T-helper 2 cell treated with Interferon-gamma antibody and Interleukin-4, amounts not matched to agents 100 ng/mL and 5 ng/mL, for 36 hours (primary cell): ENCODE results near the gene UQCC2. TPM values are rescaled to one million over a fixed set of nuclear protein-coding genes. Genes with fewer than 3 reads are reported as not detected.

Experiments
- intact Hi-C: fragments of 100-400 bp; cut with micrococcal nuclease; formaldehyde crosslinking; loops from one replicate; pipeline ENCODE4 v1.15.1; 2023
- total RNA-seq: library from RNA; stranded (reverse); gene quantifications from 2 replicates; pipeline ENCODE4 v1.2.3, GENCODE V29; 2022

UQCC2 gene
- total RNA-seq, 1 donor from 2014 or later = 100 TPM

DNA sequence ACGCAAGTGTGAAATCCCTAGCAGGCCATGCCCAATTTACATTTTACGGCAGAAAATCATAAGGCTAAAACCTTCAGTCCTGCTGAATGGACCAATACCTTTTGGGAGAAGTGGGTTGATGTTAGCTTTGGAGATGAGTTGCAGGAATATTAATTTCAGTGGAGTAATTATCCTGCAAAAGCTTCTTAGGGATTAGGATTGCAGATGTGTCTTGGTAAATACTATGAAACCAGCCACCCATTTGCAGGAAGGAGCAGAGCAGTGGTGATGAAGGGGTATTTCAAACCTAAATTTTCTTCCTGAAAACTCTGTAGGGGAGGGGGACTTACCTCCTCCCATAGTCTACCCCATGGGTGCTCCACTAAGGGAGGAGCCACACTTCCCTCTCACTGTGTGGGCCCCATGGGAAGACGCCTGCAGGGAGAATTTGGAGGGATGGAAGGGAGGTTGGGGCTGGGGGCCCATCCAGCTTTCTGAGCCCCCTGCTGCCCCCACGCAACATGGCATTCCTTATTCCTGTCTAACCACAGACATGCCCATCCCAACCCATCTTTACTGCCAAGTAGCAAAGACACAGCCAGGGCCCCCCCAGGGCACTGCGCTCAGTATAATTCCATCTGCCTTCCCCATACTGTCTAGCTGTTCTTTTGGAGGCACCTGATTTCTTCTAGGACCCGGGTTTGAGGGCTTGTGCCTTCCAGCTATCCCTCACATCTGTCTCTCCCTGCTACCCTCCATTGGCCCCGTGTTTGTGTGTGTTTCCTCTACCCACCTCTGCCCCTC, 14.6 kb upstream of the UQCC2 start:
- intact Hi-C loops = no loop called here

DNA sequence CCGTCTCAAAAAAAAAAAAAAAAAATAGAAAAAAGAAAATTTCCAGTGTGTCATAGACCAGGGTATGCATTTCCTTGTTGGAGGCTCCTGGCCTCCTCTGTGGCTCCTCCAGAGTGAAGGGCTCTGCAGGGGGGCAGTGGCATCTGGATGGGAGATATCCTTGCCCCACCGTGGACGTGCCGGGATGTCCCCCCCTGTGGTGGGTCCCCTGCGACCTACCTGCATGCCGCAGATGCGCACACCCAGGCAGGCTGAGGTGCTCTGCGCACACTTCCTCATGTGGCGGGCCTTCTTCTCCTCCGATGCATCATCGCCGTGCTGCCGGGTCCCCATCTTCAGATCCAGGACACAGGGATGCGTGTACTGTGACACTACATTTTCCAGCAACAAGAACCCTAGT, 13.7 kb upstream of the UQCC2 start:
- intact Hi-C loops = no loop called here

DNA sequence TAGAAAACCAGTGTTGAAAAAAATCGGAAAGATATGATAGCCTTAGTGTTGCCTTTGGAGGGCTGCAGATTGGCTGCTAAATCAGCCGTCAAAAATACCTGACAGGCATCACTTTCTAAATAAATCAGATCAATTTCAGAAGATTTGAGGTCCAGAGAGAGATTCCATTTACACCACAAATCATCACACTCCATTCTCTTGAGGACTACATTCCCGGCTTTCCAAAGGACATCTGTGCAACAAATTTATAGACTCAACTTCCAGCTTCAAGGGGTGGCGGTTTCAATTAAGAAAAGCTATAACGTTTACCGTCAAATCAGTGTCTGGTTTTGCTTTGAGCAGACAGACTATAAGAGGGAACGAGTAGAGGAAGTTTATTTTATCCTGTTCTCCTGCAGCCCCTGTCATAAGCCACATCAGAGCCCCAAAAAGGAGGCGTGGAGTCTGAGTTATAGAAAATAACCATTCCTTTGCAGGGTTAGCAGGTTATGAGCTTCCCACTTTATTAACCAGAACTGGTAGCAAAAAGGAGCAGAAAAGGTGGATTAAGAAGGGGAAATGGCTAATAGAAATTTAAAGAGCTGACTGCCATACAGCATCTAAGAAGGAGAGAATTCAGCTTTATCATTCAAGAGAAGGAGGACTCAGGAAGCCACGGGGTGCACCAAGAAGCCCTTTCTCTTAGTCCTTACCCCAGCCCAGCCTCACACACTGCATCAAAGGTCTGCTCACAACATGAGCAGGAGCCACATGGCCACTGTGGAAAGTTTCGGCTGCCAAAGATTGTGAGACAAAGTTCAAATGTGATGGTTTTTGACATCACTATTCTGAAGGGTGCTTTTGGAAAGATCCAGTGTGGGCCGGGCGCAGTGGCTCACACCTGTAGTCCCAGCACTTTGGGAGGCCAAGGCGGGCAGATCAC, 12.9 kb upstream of the UQCC2 start:
- intact Hi-C loops = no loop called here

DNA sequence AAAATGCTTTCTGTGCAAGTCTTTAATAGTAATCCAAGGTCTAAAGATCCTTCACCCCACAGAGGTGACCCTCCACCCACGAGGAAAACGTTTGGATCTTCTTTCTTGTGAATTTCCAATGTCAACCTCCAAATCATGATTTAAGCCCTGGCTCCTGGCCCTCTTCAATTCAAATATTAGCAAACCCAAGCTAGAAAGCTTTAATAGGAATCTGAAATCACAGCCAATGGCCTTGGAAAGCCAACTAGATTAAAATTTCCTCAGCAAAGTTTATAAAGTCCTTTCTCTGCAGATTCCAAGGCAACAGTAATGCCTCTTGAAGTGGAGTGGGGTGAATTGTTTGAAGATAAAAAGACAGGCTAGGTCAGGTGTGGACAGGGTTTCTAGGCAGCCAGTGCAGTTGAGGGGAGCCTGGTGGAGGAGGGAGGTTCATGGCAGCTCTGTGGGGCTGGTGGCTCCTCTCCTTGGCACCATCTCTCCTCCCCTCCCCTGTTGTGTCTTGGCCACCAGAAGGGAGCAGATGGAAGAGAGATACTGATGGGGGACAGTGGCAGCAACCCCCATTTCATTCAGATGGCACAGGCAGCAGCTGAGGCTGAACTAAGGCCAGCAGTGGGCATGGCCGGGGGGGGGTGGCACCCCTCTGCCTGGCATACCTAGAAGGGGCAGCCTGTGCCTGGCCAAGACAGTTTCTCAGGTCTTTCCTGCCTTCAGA, 12.0 kb upstream of the UQCC2 start:
- intact Hi-C loops = no loop called here

DNA sequence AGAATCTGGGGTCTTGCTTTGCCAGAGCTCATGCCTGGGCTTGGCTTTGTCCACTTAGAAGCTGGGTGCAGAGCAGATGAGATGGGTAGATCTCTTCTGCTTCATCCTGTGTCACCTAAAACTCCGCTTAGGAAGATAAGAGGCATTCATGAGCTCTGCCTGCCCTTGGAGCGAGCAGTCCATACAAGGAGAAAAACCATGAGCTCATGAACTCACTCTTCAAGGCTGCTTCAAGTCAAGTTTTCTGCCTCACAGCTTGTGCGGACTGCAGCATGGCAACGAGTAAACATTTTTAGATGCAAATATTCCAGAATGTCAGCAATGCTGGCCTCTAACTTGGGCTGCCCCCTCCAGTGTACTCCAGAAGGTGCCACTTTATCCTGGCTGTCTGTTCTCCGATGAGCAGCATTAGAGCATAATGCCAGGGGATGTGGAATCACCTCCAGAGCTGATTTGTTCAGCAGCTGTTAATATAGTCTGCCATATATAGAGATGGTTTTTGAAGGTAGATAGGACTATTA, 10.7 kb upstream of the UQCC2 start:
- intact Hi-C loops = no loop called here

DNA sequence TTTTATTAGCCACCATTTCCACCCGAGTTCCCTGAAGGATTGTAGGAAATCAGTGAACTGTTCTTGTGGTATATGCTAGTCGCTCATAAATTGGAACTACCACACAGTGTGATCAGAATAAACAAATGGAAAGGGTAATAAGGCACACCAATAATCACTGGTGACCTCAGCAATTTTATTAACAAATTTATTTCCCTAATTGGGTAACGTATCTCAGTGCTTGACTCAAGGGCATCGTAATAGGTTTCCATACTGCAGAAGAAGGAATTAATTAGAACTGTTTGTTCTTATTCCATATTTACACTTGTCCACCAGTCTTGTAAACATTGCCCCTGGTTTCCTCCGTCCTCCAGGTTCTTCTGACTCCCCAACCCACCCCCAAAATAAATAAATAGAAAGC, 10.0 kb upstream of the UQCC2 start:
- intact Hi-C loops = no loop called here

DNA sequence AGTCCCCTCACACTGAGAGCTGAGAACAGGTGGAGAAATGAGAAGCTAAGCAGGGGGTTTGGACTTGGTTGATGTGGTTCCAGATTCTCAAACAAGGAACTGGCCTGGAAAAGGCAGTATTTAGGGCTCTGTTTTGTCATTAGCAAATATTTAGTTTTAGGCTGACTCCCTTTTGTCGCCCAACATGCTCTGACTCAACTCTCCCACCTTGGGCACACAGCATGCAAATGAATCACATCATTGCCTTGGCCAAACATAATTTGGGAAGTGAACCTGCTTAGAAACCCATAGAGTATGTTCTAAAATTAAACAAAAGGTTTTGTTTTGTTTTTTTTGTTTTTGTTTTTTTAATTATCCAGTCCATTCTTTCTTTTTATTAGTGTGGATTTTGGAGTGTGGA, 9.5 kb upstream of the UQCC2 start:
- intact Hi-C loops = no loop called here

DNA sequence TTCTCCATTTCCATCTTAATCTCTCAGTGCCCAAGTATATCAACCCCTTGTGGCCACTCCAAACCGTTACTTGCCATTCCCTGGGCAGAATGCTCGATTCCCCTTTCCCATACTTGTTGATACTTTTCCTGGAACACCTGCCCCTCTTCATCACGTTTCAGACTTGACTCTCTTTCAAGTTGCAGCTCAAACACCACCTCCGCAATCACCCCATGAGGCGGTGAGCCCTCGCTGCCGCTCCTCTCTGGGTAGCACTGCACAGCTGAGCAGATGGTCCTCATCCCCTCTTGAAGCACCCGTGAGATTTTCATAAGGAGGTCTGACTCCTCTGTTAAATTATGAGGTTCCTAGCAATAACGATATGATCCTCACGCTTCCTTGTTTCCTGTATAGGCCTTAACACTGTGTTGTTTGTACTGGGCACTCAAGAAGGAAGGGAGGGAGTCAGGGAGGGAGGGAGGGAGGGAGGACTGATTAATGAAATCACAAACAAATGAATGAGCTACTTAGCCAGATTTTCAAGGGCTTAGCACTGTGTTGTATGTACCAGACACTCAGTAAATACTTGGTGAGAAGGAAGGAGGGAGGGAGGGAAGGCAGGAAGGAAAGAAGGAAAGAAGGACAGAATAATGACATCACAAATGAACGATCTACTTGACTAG, 8.0 kb upstream of the UQCC2 start:
- intact Hi-C loops = no loop called here

DNA sequence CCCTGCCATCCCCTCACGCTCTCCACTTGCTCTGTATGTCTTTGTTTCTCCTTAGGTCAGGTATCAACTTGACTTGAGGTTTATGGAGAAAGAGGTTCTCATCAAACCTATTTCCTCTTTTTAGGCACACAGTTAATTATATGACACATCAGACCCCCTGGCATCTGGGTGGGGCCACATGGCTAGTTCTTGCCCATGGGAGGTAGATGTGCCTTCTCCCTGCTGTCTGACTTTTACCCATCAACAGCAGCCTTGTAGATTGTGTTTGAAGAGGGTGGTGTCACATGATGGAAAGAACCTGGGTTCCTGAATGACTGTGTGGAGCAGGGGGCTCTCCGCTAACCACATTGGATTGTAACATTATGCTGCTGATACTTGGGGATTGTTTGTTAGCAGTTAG, 7.2 kb upstream of the UQCC2 start:
- intact Hi-C loops = no loop called here

DNA sequence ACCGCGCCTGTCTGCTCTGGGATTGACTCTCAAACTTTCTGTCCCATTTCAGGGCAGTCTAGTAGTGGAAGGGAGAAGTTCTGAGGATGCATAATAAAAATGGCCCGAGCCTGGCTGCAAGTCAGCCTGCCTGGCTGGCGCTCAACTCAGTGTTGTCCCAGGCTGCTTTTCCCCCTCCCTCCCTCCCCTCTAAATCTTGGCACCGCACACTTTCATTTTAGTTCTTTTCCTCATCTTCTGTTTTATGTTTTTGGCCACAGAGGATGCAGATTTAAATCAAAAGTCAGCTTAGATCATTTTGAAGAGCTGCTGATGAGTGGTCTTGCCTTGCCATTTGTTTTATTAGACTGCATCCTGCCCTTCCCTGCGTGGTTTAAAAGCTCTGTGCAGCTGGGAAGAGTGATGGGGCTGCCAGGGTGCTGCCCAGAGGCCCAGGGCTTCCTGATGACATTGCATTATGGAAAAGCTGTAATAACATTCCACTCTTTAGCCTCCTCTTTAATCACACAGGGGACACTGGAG, 6.5 kb upstream of the UQCC2 start:
- intact Hi-C loops = no loop called here

DNA sequence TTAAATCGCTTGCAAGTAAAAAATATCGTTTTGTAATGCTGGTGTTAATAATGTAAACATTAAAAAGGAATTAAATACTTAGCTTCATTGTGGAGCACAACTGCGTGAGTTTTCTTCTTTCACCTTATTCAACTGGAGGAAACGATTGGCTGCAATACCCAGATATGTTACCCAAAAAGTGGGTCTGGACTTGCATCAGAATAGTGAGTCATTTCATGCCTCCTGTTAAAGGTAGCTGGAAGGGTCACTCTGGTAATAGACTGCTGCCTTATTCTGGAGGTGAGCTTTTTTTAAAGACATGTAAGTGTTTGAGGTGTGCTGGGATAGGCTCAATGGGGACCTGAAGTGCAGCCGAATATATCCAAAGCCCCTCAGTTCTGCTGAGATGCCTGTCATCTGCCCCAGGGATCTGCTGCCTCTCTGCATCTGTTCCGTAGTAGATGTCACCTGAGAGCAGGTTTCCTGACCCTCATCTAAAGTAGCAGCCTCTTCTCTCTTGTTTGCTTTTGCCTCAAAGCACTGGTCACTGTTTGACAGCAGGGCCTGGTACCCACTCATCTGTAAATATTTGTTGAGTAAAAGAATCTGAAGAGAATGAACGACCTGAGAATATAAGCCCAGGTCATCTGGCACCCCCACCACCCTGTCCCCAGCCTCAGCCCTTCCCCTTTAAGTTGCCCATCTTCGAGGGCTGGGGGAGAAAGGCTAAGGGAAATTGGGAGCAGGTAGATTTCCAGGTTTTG, 5.6 kb upstream of the UQCC2 start:
- intact Hi-C loops = no loop called here

DNA sequence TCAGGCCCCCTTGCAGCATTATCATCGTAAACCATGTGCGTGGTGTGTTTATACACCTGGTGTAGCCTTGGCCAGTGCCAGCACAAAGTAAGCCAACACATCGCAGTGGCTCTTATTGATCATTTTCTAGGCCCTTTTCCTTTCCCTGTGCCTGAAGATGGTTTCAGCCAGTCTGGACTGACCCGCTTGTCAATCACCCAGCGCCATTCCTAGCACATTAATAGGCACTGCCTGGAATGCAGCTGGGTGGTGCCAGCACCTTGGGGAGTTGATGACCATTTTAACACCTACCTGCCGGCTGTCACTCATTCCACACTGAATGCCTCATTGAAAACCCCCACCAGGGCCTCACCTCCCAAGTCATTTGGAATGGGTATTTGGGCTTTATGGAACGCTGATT, 4.9 kb upstream of the UQCC2 start:
- intact Hi-C loops = no loop called here

DNA sequence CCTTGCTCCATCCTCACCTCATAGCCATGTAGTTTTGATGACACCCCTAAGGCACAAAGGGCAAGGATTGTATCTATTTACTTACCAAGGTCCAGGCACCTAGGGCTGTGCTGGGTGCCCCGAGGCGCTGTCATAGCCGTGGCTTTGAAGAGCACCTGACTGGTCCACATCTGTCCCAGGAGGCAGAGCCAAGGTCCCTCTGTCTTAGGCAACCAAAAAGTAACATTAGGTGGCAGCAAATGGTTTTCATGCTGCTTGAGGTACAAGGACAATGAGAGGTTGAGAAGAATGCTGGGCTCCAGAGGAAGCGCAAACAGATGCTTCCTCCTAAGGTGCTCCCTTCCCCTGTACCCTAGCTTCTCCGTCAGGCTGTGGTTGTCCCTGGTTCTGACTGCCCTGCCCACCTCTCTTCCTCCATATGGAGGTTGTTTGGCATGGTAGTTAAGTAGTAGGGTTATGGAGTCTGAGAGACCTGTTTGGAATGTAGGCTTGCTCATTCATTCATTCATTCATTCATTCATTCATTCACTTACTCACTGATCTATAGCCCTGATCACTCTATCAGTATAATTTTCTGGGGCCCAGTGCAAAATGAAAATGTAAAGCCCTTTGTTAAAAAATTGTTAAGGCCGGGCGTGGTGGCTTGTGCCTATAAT, 3.0 kb upstream of the UQCC2 start:
- intact Hi-C loops = no loop called here

DNA sequence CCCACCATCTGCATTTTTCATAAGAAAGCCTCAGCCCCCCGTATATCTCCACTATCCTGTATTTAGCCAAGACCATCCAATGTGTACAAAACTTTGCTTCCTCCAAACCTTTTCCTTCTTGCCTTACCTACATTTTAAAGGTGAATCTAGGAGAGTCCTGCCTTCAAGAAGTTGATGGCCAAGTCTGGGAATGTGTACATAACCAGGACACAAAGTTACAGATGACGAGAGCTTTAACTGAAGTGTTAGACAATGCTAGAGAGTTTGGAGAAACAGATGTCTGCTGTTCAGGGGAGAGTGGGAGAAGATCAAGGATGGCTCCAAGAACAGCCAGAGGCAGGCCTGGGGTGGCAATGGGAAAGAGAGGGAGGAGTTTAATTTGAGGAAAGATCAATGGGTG, 2.3 kb upstream of the UQCC2 start:
- intact Hi-C loops = no loop called here

DNA sequence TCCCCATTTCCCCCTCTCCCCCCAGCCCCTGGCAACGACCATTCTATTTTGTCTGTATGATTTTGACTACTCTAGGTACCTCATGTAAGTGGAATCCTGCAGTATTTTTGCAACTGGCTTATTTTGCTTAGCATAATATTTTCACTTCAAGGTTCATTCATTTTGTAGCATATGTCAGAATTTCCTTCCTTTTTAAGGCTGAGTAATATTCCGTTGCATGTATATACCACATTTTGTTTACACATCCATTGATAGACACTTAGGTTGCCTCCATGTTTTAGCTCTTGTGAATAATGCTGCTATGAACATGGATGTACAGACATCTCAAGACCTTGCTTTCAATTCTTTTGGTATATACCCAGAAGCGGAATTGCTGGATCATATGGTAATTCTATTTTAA, 1.4 kb upstream of the UQCC2 start:
- intact Hi-C loops = no loop called here

DNA sequence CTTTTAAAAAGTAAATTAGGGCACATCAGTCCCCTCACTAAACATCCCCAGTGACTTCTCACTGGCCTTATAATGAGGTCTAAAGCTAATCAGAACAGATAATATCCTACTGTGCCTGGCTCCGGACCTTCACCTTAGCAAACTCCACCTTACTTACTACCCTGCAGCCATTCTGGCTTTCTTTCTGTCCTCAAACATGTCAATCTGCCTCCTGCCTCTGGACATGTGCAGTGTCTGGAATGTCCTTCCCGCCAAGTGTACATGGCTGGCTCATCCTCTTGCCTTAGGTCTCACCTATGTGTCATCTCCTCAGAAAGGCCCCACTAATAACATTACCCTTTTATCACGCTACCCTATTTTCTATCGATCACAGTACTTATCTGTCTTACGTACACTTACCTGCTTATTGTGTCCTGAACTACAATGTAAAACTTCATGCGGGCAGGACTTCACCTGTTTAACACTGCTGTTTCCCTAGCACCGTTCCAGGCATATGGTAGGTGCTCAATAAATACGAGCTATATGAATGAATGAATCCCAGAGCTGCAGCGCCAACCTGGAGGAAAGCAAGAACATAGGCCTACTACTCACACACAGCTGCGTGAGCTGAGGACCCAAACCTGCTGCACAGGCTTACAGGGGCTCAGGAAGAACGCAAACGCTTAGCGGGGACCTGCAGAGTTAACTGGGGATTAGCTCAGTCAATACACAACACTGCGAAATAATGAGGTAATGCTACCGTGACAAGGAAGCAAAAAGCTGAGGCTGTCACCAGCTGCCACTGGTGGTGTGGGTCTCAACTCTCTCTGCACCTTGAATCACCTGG, 991 bp downstream of the UQCC2 start:
- intact Hi-C loops = loop anchor here (1.0 kb wide), 2 partner anchors 34 to 79 kb away; partner anchors contain the start of gene LEMD2

DNA sequence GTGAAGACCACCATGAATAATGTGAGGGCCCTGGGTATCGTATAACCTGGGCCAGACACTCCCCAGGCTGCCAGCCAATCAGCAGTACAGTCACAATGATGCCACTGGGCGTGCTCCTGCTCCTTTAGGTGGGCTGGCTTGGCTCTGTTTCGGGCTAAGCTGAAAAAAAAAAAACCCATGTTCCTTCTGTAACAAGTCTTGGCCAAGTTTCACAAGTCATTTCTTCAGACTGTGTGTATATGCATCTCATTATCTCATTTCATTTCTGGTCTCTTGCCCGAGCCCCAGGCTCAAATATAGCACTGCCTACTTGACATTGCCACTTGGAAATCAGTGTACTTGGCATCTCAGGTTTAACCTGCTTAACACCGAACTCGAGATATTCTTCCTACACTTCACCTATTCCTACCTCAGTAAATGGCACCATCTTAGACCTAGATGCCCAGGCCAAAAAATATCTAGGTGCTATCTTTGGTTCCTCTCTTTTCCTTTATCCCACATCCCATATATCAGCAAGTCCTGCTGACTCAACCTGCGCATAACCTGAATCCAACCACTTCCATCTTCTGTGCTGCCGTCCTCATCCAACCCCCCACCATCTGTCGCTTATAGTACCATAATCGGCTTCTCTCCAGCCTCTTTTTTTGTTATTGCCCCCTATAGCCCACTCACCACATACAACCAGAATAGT, 1.8 kb downstream of the UQCC2 start:
- intact Hi-C loops = no loop called here

DNA sequence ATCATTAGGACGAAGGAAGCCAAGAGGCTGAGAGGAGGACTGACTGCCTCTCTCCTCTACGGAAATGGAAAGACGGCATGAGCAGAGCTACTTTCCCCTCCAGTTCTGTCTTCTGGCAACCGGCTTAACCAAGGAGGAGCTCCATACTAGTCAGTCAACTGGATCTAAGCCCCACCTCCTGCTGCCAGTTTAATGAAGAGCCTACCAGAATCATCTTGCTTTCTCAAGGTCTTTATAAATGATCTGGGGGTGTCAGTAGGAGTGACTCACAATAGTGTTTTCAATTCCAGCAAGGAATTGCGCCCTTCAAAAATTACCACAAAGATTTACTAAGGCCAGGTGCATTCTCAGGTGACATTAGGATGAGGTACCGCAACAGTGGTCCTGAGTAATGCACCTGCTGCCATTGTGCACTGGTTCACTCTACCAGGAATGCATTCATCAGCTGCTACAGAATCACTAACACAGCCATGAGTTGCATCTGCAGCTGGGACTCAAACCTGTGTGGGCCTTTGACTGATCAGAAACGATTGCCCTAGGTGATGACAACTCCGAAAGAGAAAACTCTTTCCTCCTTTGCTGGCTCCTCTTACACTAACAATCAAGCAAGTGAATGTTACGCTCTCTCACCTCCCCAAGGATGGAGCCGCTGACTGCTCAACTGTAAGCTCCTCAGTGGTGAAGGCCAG, 2.8 kb downstream of the UQCC2 start:
- intact Hi-C loops = no loop called here
